Measurements from ENCODE around the gene UBTD1.
"Not testable (repeated sequence)": the region's sequence is repeated elsewhere in the genome, so short reads cannot be mapped to it uniquely, and the experiment has no call there.

The UBTD1 gene

GRCh38 chr10:97540669-97541500, 42.2 kb downstream of the UBTD1 start:
- DNase-seq: no peak

- peak; percentile 24 for DNase-seq
Observed at GRCh38 chr10:97542169-97543024, 43.7 kb downstream of the UBTD1 start.

- DNase-seq: peak; percentile 32
Observed at GRCh38 chr10:97543025-97543546, 44.4 kb downstream of the UBTD1 start.

GRCh38 chr10:97546456-97547270, 47.9 kb downstream of the UBTD1 start:
- no peak for DNase-seq

- DNase-seq: no peak
Observed at GRCh38 chr10:97547271-97547600, 48.5 kb downstream of the UBTD1 start.

- DNase-seq: no peak
Observed at GRCh38 chr10:97547962-97548361, 49.2 kb downstream of the UBTD1 start.

- DNase-seq: no peak
Observed at GRCh38 chr10:97548828-97549455, 50.2 kb downstream of the UBTD1 start.

GRCh38 chr10:97549587-97550322, 51.0 kb downstream of the UBTD1 start:
- no peak for DNase-seq

- no peak for DNase-seq
Observed at GRCh38 chr10:97550336-97551149, 51.8 kb downstream of the UBTD1 start.

GRCh38 chr10:97551271-97551670, 52.5 kb downstream of the UBTD1 start:
- DNase-seq: no peak

GRCh38 chr10:97553575-97554031, 54.9 kb downstream of the UBTD1 start:
- peak; percentile 49 for DNase-seq

- not testable (repeated sequence) for DNase-seq
Observed at GRCh38 chr10:97554336-97554735, 55.6 kb downstream of the UBTD1 start.

- not testable (repeated sequence) for DNase-seq
Observed at GRCh38 chr10:97555541-97555940, 56.8 kb downstream of the UBTD1 start.

GRCh38 chr10:97560731-97561381, 62.1 kb downstream of the UBTD1 start:
- DNase-seq: not testable (repeated sequence)

GRCh38 chr10:97561386-97562077, 62.8 kb downstream of the UBTD1 start:
- DNase-seq: not testable (repeated sequence)

GRCh38 chr10:97562329-97562728, 63.6 kb downstream of the UBTD1 start:
- not testable (repeated sequence) for DNase-seq

GRCh38 chr10:97563337-97563736, 64.6 kb downstream of the UBTD1 start:
- no peak for DNase-seq

- DNase-seq: no peak
Observed at GRCh38 chr10:97564776-97565175, 66.1 kb downstream of the UBTD1 start.

GRCh38 chr10:97566336-97566996, 67.7 kb downstream of the UBTD1 start:
- no peak for DNase-seq

Data from stimulated activated naive CD4-positive, alpha-beta T cell treated with Interleukin-2 at 50 U/mL for 16 hours (primary cell).